Fibroblast of skin of right quadriceps (primary cell): ENCODE results near the gene KRT82.

Experiments used
- DNase-seq: peaks from one replicate; pipeline ENCODE4 v3.0.0-alpha.2; 2013

Gene KRT82

DNA sequence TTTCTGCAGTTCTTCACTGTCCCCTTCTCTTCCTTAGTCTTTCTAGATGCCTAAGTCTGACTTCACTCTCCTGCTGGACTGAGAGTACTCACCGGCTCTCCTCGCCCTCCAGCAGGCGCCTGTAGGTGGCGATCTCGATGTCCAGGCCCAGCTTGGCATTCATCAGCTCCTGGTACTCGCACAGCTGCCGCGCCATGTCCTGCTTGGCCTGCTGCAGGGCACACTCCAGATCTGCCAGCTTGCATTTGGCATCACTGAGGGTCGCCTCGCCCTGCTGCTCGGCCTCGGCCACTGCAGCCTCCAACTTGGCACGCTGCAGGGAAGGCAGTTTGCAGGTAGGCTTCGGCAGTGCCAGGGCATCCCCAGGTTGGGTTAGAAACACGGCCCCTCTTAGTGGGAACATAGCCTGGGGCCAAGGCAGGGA, 25.9 kb downstream of the KRT82 start:
- peak; percentile 6 for DNase-seq

DNA sequence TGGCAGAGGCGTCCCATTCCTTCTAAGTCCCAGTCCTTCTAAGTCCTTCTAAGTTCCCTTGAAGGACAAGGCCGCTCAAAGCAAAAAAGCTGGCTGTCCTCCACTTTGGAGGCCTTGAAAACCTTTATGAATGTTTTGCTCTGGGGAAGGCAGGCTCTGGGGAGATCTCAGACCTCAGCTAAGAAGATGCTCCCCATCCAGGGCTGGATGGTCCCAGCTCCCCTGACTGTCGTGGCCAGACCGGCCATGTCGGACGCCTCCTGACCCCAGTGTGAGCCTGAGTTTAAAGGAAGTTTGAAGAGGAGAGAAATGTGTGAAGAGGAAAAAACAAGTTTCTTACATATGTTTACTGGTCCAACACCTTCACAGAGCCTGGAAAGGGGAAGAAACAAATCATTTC, 26.6 kb downstream of the KRT82 start:
- DNase-seq = no peak

DNA sequence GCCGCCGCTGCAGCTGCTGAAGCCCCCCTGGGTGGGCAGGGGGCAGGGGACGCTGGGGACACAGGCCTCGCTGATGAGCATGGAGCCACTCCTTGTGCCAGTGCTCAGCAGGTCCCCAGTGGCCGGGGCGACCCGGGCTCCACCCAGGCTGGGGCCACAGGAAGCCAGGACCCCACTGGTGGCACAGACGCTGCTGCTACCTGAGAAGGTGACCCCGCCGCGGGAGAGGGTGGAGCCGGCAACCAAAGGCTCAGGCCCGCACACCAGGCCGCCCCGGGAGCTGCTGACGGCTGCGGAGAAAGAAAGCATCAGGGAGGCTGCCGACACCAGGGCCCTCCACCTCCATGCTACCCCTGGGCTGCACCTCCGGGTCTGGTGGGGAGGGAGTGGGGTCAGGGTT, 28.0 kb downstream of the KRT82 start:
- DNase-seq = no peak

DNA sequence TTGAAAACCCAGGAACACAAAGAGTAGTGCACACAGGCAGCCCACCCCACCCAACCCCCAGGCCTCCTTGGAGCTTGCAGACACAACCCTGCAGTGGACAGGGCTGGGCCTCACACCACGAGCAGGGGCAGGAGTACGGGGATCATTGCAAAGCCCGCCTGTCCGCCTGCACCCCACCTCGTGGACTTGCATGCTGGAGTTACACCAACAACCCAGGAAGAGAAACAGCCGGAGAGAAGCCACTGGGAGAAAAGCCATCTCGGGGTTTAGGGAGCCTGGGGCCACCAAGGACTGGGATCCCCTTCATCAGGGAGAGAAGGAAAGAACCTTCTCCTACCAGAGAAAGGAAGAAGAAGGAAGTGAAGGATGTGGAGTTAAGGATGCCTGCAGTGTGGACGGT, 28.9 kb downstream of the KRT82 start:
- DNase-seq = no peak

DNA sequence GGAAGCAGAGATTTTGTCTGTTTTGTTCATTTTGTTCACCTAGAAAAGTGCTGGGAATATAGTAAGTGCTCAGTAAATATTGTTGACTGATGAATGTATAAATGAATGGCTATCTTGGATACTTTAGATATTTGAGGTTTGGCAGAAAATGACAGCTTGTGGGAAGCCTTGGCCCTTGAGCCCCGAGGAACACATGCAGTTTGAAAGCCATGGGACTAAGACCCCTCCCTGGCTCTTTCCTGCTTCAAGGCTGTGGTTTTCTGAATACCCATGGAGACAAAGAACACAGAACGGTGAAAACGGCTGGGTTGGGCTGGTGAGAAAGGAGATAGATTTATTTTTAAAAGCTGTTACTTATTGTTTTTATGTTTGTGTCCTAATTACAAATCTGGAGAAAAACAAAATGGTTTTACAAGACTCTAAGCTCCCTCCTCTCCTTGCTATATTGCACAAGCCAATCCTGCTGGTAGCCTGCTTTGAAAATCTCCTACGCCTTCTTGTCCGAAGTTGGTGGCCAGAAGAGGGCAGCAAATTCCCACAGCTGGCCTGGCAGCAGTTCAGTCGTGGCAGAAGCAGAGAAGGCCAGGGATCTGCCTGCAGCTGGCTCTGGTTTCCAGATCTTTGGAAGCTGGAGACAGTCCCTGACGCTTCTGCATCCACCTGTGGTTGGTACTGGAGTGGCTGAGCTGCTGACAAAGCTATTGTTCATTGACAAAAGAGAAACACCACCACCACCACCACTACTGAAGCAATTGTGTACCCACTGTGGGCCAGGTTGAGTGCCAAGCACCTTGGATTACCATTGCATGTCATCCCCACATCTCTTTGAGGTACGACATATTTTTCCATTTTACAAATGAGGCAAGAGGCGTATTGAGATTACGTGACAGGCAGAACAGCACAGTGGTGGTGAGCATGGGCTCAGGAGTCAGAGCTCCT, 33.6 kb downstream of the KRT82 start:
- DNase-seq = peak; percentile 76

DNA sequence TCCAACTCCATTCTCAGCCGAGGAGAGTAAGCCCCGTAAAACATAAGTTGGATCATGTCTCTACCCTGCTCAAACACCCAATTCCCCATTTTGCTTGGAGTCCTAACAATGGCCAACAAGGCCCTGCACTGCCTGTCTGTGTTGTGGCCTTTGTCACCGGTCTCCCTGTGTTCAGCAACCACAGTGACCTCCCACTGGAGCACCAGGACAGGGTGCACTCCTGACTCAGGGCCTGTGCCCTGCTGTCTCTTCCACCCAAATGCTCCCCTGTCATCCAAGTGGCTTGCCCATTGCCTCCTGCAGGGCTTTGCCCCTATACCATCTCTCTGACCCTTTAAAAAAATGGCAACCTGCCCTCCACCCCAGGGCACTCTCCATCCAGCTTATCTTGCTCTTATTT, 34.4 kb downstream of the KRT82 start:
- DNase-seq = no peak

DNA sequence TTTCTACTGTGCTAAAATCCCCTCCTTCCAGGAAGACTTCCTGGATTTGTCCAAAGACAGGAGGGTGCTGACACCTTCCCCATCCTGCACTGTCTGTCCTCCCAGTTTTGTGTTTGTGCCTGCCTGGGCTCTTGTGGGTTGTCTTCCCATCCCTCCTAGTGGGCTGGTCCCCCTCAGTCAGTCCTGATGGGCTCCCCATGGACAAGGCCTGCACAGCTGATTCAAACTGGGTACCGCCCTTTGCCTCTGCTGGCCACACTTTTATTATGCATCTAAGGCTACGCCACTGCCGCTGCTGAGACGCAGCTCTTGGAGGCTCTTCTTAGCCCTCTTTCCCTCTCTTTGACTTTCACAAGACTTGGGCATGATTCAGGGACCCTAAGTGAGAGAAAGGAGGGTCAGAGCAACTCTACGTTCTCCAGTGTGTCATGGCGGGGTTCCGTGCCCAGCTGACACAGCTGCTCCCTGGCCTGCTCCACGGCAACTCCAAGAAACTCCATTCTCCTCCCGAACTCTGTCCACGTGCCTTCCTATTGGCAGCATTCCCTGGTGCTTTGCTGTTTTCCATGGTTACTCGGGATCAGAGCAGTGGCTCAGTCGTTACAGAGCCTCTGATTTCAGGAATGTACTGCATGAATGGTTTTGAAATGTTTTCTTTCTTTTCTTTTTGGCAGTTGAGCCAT, 35.1 kb downstream of the KRT82 start:
- peak; percentile 55 for DNase-seq

DNA sequence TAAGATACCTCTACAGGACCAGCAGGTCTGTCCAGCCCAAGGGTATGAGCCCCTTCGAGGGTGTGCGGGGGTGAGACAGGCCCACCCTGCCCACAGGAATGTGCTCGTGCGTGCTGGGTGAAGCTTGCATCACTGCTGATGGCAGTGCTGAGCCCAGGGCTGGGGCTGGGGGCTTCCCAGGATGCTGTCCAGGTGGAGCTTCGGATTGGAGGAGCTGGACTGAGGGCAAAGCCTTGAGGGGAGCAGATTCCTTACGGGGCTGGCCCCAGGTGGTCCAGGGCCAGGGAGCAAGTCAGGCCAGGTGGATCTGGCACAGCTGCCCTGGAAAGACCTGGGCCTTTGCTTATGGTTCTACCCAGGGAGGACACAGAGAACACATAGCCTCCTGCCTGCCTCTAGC, 36.3 kb downstream of the KRT82 start:
- DNase-seq = no peak

DNA sequence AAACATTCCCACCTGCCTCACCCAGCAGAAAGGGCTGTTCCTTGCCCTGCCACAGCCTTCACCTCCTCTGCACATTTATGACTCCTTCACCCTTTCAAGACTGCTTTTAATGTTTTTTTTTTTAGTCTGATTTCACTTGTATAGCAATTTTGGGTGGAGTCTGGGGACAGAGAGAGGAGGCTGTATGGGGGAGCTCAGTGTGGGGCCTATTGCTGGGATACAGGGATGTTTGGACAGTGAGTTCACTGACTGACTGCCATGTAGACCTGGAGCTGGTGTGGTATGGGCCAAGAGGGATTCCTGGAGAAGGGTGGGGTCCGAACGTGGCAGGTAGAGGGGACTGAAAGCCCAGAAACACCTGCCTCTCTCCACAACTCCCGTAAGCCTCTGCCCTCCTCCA, 36.9 kb downstream of the KRT82 start:
- DNase-seq = no peak

DNA sequence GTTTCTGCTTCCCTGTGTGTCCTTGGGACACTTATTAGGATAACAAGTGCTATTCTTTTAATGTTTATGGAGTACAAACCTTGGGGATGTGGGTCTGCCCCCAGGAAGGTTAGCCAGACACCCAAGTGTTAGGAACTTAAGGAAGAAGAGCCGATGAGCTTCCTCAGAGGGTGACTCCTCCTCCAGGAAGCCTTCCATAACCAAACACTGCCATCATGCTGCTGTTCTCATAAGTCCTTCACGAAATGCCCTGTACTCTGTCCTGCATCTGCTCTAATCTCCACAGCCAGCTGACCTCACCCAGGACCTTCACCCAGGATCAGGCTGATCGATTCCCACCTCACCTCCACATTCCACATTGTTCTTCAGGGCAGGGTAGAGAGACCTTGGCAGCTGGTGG, 37.6 kb downstream of the KRT82 start:
- DNase-seq = no peak

DNA sequence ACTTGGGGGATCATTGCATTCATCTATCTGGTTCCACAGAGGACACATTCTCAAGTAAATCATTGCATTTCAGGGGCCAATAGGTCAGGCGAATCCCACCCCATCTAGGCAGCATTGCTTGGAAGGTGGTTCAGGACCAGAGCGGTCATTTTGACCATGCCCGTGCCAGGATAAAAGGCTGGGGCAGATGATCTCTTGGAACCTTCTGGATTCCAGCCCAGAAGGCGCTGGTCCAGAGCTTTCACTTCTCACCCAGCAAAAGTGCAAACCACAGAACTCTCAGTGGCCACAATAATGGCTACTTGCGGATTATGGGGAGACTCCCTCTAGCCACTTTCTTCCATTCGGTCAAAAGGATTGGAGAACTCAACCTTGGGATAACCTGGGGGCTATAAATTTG, 38.3 kb downstream of the KRT82 start:
- DNase-seq = no peak

DNA sequence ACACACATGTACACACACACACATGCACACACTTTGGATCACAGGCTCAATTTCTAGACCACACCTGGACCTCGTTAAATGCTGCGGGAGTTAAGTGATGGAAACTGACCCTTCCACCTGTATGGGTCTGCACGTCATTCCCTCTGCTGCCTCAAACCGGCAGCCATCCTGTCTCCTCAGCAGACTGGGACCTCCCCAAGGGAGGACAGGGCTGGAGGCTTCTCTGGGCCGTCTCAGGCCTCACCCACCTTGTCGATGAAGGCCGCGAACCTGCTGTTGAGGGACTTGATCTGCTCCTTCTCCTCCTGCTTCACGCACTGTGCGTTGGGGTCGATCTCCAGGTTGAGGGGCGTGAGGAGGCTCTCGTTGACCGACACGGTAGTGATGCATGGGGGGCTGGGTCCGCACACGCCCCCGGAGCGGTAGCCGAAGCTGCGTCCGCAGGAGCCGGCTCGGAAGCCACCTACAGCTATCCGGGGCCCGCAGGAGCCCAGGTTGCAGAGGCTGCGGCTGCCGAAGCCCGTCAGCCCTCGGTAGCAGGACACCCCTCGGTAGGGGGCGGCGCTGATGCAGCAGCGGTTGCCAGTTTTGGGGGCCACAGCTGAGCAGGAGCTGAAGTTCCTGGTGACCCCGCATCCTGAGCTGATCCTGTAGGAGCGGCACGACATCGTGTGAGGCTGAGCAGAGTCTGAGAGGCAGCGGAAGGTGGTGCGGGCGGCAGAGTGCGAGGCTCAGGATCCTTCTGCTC, 39.2 kb downstream of the KRT82 start, which contains the start of gene KRT85:
Gene KRT85 (minus strand): TSS at position 744 of the 748 bp plus-strand sequence. CDS start 76 bp downstream, at position 668.
- no peak for DNase-seq

DNA sequence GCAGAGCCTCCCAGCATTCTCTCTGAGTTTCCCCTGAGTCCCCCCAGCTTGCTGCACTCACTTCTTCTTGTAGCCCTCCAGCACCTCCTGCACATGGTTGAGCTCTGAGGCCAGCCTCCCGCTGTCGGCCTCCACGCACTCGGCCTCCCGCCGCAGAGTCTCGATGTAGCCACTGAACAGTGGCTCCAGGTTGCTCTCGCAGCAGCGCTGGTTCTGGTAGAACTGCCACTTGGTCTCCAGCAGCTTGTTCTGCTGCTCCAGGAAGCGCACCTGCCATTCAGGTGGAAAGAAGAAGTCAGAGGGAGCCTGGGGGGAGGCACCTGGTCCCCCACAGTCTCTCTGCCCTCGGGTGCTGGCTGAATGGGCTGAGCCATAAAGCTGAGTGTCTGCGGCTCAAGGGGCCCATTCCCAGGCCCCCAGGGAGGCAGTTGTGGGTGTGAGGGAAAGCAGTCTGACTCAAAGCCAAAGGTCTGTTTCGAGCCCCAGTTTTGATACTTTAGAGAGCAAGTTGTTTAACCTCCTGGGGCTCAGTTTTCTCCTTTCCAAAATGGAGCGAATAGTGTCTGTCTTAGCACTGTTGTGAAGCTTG, 41.1 kb downstream of the KRT82 start:
- no peak for DNase-seq

DNA sequence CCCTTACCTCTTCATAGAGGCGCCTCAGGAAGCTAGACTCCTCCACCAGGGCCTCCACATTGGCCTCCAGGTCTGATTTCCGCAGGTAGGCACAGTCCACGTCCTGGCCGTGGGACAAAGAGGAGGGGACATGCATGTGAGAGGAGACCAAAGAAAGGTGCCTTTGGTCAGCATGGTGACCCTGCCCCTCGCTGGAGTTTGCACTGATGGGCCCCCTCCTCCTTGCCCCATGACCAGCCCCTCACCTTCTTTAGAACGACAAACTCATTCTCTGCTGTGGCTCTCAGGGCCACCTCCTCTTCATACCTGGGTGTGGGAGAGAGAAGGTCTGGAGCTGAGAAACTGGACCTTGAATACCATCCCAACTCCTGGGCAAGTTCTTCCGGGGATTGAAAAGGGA, 42.1 kb downstream of the KRT82 start:
- DNase-seq = no peak

DNA sequence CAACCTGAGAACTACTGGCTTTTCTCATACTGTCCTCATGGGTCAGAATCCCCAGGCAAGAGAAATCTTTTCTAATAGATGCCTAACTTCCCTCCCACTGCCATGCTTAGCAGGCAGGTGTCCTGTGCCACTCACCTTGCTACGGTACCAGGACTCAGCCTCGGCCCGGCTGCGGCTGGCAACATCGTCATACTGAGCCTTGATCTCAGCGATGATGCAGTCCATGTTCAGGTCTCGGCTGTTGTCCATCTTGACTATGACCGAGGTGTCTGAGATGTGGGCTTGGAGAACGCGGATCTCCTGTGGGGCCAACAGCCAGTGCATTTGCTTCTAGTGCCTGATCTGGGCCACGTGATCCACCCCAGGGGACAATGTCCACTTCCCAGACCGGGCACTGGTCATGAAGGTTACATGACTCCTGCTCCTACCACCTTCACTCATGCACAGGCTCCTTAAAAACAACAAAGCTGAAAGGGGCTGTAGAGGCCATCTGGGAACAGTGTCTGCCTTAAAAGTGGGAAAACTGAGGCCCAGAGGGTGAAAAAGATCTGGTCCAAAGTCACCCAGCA, 42.9 kb downstream of the KRT82 start:
- no peak for DNase-seq

DNA sequence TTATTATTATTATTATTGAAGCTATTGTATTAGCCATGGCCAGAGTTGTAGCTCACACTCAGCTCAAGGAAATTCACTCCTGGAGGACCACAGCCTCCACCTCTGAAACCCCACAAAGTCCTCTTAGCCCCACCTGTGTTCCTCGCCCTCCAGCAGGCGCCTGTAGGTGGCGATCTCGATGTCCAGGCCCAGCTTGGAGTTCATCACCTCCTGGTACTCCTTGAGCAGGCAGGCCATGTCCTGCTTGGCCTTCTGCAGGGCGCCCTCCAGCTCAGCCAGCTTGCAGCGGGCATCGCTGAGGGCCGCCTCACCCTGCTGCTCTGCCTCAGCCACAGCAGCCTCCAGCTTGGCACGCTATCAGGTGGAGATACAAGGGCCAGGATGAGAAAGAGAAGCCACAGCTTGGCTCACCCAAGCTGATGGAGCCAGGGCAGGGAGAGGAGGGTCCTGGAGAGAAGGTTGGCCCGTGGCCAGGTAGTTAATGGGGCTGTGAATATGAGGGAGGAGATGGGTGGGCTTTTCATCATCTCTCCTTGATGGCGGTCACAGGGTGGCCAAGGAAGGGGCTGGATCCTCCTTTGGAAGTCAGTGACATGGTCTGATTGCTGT, 43.9 kb downstream of the KRT82 start:
- no peak for DNase-seq

DNA sequence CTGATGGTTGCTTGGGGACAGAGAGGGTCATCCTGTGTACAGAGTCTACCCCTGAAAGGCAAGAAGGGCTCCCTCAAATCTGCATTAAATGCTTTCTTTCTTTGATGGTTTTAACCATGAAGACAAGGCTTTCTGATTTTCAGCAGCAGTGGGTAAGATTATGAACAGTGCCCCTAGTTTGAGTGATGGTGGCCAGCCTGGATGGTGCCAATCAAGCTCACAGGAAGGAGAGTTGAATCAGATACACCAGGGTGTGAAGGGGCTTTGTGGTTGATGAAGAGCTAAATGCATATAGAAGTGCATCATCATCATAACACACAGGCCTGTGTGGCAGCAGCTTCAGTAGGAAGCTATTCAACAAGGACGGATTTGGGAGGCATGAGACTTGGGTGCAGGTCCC, 44.6 kb downstream of the KRT82 start:
- no peak for DNase-seq

DNA sequence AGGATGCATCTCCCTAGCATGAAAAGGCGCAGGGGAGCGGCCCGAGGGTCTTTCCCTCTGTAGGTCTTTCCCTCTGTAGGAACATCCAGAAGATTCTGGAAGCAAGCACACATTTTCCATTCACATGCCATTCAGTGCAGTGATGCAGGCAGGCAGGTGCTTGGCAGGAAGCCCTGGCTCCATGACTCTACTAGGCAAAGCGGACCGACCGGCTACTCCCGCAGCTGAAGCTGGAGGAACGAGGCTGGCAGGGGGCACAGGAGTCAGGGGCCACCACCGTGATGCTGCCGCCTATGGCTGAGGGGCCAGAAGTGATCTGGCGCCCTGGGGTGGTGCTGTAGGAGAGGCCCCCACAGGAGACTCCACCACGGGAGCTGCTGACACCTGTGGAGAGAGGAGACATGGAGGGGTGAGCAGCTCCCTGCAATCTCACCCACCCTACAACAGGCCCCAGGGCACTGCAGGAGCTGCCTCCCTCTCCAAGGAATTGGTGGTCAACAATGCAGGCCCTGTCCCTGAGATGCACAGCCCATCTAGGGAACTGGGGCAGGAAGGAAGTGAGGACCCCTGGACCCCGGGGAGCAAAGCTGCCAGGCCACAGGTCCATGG, 45.4 kb downstream of the KRT82 start:
- no peak for DNase-seq

DNA sequence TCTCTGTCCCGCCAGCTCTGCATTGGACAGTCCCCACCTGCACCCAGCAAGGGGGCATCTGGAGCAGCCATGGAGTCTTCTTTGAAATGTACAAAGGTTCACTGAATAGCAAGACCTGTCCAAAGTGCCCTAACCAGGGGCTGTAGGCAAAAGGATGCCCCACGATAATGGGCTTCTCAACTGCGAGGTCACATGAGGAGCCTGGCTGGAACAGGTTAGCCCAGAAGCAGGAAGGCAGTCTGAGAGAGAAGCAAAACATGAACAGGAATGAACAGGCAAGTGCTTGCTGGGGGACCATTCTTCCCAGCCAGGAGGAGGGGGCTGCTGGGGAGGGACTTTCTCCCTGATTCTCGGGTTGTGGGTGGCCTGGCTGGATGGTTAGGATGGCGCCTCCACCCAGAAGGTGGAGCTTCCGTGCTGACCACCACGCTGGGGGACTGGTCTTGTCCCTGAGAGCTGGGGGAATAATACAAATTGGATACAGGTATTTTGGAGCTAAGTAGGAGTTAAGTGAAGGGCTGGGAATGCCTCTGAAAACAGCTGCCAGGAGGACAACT, 46.0 kb downstream of the KRT82 start:
- no peak for DNase-seq

DNA sequence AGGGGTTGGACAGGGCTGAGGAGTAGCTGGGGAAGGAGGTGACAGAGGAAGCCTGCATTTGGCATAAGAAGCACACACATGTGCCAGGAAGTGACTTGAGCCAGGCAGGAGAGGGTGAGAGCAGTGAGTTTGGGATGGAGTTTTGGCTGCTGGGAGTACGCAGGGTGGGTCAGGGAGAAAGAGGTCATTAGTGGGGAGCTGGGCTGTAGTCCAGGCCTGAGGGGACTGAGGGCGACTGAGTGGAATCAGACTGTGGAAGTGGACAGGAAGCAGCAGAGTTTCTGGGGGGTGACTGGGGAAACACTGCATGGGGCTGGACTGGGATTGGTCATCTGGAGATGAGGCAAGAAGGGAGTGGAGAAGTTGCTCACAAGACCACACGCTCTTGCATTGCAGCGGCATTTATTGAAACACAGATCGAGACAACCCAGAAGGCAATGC, 46.5 kb downstream of the KRT82 start:
- DNase-seq = no peak

DNA sequence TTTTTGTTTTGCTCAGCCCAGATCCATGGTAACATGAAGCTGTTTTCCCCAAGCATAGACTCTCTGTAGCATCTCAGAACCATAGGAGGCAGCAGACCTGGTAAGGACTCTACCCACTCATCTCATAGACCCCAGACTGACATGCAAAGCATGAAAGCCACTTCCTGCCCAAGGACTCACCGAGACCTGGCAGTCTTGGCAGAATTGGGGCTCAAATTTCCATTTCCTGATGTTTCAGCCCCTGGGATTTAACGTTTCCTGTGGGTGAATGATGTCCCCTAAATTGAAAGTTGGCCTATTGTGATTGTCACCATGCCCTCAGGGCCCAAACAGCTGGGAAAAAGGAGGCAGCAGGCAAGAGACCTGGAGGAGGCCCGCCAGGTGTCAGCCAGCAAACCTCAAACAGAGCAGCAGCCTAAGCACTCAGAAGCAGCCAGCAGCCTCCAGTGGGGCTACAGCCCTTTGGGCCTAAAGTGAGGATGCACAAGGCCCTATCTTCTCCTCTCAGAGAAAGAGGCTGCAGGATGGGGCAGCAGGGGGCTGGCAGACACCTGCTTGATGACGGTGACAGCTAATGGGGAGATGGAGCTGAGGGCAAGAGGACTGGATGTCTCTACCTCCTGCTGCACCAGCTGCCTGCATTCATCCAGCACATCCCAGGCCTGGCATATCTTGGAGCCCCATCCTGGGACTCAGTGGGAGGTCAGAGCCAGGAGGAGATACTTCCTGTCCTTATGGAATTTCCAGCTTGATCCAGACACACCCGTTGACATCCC, 47.4 kb downstream of the KRT82 start:
- peak; percentile 11 for DNase-seq
